GM18520 (cell line): ENCODE results near the gene RPLP2.

ENCODE experiments used
- ATAC-seq: cut with Tn5 transposase; IDR thresholded peaks from one replicate; pipeline ENCODE4 v1.9.1; 2021; ENCODE audit not compliant: unreplicated experiment

The RPLP2 gene

GRCh38 chr11:802693-803466 is 6.9 kb upstream of the RPLP2 start:
- ATAC-seq: no peak

- no peak for ATAC-seq
These were observed 6.4 kb upstream of the RPLP2 start for GRCh38 chr11:803467-803742.

GRCh38 chr11:803770-804598 is 5.8 kb upstream of the RPLP2 start:
- ATAC-seq: no peak

- ATAC-seq: no peak
These were observed 5.2 kb upstream of the RPLP2 start for GRCh38 chr11:804599-804964.

- no peak for ATAC-seq
These were observed 1.1 kb upstream of the RPLP2 start for GRCh38 chr11:808427-809286.

GRCh38 chr11:810040-810567 is 337 bp downstream of the RPLP2 start:
- no peak for ATAC-seq

- ATAC-seq: no peak
These were observed 1.9 kb downstream of the RPLP2 start for GRCh38 chr11:811446-812245.

- no peak for ATAC-seq
These were observed 2.6 kb downstream of the RPLP2 start for GRCh38 chr11:812390-812789.

- no peak for ATAC-seq
These were observed 3.3 kb downstream of the RPLP2 start for GRCh38 chr11:813072-813455.

- no peak for ATAC-seq
These were observed 3.8 kb downstream of the RPLP2 start for GRCh38 chr11:813456-814096.

GRCh38 chr11:815675-816432 is 6.1 kb downstream of the RPLP2 start:
- no peak for ATAC-seq

- ATAC-seq: no peak
These were observed 6.6 kb downstream of the RPLP2 start for GRCh38 chr11:816433-816779.

GRCh38 chr11:818396-819128 is 8.8 kb downstream of the RPLP2 start, which contains the start of gene PNPLA2:
Gene PNPLA2, plus strand, starts transcription at chr11:818914. Its CDS starts 805 bp downstream, at chr11:819719.
- no peak for ATAC-seq

GRCh38 chr11:819129-819931 is 9.6 kb downstream of the RPLP2 start:
- ATAC-seq: peak; percentile 42

- ATAC-seq: peak; percentile 30
These were observed 10.3 kb downstream of the RPLP2 start for GRCh38 chr11:819943-820649.

- ATAC-seq: no peak
These were observed 11.1 kb downstream of the RPLP2 start for GRCh38 chr11:820655-821511.
